Measurements from ENCODE around the gene LRIT3.

Gene LRIT3, protein sequence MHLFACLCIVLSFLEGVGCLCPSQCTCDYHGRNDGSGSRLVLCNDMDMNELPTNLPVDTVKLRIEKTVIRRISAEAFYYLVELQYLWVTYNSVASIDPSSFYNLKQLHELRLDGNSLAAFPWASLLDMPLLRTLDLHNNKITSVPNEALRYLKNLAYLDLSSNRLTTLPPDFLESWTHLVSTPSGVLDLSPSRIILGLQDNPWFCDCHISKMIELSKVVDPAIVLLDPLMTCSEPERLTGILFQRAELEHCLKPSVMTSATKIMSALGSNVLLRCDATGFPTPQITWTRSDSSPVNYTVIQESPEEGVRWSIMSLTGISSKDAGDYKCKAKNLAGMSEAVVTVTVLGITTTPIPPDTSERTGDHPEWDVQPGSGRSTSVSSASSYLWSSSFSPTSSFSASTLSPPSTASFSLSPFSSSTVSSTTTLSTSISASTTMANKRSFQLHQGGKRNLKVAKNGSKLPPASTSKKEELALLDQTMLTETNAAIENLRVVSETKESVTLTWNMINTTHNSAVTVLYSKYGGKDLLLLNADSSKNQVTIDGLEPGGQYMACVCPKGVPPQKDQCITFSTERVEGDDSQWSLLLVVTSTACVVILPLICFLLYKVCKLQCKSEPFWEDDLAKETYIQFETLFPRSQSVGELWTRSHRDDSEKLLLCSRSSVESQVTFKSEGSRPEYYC

DNA sequence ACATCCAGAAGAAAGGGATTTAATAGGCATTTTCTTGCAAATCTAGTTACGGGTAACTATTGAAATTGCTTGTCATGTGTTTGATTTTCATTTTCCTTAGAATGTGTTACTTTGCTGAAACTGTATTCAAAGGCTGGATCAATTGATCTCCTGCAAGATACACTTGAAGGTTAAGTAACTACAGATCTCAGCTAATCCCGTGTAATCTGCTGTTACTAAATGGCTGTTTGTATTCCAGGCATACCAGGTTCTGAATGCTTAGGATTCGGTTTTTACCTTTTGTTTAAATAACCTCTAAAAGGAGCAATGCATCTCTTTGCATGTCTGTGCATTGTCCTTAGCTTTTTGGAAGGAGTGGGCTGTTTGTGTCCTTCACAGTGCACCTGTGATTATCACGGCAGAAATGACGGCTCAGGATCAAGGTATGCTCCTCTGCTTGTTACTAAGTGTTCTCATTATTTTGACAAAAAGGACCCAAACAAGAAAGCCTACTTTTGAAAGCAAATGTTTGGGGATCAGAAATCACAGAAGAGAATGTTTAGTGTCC lies at the start of gene LRIT3:
Gene LRIT3, plus strand, starts transcription at position 212 of the 547 bp plus-strand sequence. Its CDS starts 95 bp downstream, at position 307.
- DNase-seq = no peak

DNA sequence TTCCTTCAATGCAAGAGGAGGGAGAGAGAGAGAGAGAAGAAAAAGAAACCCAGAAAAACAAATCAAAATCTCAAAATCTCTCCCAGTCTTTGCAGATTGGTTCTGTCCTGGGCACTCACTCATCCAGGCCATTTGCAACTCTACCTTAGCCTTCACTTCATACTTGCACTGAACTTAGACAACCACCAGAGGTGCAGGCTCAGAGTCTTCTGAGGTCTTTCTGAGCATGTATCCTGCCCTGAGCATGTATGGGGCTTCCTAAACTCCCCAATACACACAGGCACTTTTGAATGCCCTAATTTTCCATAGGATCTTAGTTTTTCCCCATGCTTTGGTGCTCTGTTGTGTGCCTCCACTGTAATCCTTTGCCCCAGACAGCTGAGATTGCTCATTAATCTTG lies 49.0 kb upstream of the LRIT3 start:
- no peak for DNase-seq

DNA sequence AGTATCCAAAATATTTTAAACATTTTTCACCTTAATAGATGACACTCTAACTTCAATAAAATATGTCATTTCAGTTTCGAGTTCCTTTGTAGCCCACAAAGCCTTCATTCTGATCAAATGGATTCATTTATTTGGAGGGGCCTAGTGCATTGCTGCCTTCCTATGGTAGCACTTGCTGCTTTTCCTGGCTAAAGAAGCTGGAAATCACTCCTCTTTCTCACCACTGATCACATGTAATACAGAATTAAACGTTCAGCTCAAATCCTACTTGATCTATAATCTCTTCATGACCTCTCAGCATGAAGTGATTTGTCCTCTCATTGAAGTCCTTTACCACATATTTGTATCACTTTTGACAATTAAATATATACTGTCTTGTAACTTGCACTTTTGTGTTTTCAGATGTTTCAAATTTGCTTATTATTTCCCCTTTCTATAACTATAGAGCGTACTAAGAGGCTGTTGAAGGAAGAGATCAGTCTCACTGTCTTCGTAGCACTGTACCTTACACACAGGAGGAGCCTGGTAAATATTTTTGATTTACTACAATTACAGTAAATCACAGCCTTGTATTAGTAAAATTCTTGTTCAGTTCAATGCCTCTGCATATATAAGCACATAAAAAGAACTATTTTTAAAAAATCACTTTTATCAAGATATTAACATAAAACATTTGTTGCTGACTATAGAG lies 46.7 kb upstream of the LRIT3 start:
- DNase-seq = no peak

DNA sequence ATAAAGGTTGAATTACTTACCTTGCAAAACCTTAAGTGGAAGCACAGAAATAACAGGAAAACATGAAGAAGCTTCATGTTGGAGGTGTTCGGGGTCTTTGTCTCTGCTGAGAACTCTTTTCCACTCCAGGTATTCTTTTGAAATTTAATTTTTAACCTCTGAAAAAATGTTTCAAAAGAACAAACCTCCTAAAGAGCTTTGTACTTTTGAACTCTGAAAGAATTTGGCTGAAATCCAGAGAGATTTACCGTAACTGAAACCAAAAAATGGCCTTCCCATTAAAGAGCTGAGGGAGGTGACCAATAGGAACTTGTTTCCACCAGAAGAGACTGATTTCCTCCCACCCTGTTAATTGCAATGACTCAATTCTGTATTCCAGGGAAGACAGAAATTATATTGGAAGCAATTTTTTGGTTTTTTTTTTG lies 46.0 kb upstream of the LRIT3 start, which contains the start of gene CFI:
Gene CFI, minus strand, starts transcription at position 105 of the 425 bp plus-strand sequence. Its CDS starts 28 bp downstream, at position 77.
- no peak for DNase-seq

DNA sequence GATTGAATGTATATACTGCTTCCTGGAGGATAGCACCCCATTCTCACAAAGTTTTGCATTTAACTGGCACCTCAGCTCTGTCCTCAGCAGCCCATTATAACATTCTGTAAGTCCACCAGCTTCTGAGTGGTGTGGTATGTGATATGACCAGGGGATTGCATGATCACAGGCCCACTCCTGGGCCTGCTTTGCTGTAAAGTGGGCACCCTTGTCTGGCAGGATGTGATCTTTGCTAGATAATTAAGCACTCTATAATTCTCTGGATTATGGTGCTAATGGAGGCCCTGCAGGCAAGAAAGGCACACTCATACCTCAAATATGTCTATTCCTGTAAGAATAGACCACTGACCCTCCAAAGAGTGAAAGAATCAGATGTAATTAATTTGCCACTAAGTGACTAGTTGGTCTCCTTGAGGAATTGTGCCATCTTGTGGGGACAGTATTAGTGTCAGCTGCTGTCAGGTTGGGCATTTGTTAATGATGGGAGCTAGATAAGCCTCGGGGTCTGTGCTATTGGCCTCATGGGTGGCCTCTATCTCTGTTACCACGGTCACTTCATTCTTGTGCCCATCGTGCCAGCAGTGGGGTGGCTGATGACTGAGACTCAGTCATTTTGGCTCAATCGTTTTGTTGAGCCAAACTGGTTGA lies 43.9 kb upstream of the LRIT3 start:
- DNase-seq = no peak

DNA sequence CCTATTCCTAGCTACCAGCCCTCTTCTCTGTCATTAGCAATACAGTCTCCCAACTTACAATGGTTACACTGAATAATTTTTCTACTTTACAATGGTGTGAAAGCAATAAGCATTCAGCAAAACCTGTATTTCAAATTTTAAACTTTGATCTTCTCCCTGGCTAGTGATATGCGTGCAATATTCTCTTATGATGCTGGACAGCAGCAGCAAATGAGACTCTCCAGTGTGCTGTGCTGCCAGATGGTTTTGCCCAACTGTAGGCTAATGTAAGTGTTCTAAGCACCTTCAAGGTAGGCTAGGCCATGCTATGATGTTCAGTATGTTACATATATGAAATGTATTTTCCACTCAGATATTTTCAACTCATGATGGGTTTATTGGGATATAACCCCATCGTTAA lies 38.3 kb upstream of the LRIT3 start:
- DNase-seq = no peak

DNA sequence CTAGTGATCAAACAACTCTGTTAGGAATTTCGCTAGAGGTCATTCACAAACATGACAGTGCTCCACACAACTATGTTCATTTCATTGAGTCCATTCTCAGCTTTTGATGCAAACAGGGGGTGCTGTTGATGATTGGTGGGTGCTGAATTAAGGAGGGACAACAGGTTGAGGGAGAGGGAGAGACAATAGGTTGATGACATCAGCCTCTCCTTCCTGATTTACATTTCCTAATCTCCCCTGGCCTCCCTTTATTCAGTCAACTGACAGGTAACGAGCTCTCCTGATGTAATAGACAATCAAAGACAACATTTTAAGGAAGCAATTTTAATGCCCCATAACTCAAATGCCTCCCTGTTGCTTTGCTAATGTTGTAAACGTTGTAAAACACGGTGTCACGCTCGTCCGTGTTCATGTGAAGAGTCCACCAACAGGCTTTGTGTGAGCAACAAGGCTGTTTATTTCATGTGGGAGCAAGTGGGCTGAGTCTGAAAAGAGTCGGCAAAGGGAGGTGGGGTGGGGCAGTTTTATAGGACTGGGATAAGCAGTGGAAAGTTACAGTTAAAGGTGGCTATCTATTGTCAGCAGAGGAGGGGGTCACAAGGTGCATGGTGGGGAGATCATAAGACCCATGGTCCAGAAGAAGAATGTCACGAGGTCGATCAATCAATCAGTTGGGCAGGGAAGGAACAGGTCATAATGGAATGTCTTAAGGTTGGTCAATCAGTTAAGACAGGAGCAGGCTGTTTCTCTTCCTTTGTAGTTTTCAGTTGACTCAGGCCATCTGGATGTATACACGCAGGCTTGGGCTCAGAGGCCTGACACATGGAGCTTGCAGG lies 37.1 kb upstream of the LRIT3 start:
- no peak for DNase-seq

DNA sequence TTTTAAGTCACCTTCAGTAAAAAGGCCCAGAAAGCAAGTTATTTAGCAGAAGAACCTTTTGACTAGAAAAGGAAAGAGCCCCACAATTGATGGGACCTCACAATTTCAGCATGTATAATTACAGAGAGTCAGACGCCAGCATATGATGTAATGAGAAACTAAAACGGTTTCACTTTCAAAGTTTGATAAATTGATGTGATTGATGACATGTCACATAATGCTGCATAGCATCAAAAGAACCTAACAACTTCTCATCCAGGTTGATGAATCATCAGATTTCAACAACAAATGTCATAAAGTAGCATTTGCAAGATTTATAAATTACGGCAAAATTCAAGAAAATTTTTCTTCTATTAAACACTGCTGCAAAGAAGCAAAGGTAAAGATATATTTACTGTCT lies 36.2 kb upstream of the LRIT3 start:
- DNase-seq = no peak

DNA sequence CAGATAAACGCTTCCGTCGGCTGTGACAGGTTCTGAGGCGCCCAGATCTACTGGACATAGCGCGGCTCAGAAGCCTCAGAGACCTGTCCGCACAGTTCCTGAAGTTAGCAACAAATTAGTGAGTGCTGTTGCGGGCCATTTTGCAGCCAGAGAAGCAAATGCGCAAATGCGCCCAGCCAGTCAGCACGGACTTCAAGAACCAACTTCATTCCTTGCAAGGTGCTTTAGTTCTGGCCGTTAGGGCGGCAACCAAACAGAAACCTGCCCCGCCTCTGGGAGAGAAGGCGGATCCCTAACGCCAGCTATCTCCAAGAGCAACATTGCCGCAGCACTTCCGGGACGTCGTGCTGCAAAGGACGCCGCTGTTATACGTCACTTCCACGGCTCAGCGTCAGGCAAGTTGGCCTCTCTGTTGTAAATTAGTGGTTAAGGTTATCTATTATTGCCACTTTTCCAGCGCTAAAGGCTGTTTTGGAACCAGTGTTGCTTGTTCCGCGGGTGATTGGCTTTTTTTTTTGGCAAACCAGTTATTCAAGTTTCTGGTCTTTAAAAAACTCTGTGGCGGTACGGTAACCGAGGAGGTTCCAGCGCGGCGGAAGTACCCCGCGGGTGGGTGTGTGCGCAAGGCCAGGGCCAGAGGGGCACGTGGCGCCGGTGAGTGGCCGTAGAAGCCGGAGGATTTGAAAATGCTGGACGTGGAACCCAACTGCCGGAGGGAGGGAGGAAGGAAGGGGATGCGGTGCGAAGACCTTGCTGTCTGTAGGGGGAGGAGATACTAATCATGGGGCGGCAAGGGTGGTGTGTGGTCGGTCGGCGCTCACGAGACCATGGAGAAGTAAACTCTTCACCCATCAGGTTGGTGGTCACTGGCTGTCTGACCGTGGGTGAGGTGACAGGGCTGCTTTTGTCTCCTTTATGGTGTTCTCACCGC lies 32.5 kb upstream of the LRIT3 start, which contains the start of gene GAR1:
Gene GAR1, plus strand, starts transcription at position 612 of the 931 bp plus-strand sequence. CDS start 403 bp downstream, outside the sequence.
- DNase-seq = peak; percentile 54

DNA sequence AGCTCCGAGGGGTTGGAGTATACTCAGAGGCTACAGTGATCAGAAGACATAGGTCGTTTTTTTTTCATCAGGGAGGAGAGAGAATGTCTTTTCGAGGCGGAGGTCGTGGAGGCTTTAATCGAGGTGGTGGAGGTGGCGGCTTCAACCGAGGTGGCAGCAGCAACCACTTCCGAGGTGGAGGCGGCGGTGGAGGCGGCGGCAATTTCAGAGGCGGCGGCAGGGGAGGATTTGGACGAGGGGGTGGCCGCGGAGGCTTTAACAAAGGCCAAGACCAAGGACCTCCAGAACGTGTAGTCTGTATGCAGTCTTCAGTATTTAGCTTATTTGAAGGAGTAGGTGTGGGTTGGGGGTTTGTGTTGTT lies 31.8 kb upstream of the LRIT3 start:
- DNase-seq = no peak

DNA sequence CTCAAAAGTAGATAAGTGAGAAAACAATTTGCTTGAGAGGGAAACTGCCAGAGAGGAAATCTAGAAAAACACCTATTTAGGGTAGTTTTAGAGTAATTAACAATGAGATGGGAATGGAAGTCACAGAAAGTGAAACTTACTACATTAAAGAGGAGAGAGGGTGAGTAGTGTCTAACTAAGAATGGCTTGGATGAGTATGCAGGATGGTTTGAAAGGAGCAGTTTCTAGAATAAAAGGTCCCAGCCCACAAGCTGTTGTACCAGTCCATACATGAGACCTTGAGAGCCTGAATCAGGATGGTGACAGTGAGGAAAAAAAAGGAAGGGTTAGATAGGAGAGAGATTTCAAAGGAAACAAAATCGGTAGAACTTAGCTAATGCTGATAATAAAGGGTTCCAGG lies 31.0 kb upstream of the LRIT3 start:
- DNase-seq = no peak

DNA sequence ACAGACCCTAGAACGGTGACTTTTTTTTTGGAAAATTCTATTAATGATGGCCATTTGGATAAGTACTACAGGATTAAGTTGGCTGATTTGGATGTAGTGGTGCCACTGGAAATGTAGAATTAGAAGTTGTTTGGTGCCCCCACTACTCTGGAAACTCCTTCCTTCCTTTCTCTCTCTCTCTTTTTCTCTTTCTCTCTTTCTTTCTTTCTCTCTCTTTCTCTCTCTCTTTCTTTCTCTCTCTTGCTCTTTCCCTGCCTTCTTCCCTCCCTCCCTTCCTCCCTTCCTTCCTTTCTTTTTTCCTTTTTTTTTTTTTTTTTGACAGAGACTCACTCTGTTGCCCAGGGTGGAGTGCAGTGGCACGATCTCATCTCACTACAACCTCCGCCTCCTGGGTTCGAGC lies 29.6 kb upstream of the LRIT3 start:
- no peak for DNase-seq

DNA sequence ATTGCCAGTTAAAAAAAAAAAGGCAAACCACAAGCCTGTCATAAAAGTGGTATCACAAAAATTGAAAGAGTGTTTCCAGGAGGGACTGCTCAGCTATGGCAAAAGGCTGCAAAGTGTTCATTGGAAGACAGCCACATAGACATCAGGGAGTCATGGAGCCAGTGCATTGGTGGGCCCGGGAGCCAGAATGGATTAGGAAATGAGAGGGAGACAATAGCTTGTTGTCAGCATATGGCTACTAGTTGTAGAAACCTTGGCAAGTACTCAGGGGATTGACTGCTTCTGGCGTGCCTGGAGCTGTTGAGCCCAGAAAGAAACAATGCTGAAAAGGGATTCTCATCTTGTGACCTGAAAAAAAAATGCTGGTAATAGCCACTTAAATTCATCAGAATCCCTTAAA lies 27.3 kb upstream of the LRIT3 start:
- no peak for DNase-seq

DNA sequence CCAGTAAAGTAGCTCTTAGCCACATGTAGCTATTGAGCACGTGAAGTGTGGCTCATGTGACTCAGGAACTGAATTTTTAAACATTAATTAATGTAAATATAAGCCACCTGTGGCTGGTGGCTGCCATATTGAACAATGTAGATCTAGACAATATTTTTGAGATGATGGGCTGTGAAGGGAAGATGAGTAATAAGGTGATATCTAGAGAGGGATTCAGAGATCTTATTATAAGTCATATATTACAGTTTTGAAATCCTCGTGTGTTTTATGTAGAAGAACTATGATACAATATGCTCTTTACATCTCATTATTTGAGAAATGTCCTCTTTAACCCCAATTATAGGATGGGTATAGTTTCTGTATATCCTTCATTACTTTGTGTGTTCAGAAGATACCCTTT lies 26.7 kb upstream of the LRIT3 start:
- DNase-seq = no peak

DNA sequence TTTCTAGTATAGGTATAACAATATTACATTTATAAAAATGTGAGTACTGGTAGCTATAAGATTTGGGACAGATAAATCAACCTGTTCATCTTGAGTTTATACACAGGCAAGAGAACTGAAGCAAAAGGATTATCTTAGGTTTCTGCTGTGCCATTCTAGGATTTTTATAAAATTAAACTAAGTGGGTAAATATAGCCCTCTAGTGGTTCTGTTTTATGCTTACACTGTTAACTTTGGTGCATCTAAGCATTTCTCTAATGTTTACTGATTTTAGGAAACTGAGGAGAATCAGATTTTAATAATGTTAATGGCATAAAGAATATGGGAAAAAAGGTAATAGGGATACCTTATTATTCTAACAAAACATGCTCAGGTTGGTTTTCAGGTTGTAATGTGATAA lies 21.2 kb upstream of the LRIT3 start:
- DNase-seq = no peak

DNA sequence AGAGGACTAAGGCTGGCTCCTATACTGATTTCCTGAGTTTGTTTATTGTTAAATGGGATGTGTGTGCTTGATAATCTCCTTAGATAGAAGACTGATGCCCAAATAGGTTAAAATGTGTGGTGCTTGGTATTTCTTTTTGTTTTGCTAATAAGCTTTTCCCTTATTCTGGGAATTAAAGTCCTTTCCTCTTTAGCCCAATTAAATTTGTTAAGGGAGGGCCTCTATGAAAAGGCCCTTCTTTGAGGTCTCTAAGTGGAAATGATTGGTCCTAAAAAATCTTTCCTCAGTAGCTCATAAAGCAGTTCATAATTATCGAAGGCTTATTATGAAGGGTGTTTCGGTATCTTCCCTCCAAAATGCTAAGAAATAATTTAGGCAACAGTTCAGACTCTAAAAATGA lies 20.2 kb upstream of the LRIT3 start, which contains the start of gene RRH:
Gene RRH, plus strand, starts transcription at position 301 of the 400 bp plus-strand sequence. Its CDS starts 56 bp downstream, at position 357.
- no peak for DNase-seq

DNA sequence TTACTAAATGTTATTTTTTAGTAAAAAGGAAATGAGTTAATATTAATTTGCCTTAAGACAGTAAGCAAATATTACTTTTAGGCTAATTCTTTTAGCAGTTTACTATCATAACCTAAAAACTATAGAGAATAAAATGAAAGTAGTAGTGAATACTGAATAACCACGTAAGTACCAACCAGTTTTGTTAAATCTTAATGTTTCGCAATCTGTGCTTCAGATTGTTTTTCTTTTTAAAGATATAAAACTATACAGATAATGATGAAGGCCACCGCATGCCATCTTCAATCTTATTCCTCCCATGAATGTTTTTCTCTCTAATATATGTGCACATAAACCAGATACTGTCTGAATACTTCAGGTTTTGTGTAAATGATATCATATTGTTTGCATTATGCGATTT lies 14.2 kb upstream of the LRIT3 start:
- no peak for DNase-seq

DNA sequence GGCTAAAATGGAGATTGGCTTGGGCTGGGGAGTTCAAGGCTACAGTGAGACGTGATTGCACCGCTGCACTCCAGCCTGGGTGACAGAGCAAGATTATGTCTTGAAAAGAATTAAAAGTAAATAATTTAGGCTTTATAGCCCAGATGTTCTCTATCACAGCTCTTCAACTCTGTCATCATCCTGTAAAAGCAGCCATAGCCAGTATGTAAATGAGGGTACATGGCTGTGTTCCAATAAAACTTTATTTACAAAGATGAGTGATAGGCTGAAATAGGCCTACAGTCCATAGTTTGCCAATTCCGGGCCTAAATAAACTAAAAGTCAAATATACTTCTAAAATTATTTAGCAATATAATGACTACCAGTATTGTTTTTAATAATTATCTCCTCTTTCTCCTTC lies 10.9 kb upstream of the LRIT3 start:
- no peak for DNase-seq

DNA sequence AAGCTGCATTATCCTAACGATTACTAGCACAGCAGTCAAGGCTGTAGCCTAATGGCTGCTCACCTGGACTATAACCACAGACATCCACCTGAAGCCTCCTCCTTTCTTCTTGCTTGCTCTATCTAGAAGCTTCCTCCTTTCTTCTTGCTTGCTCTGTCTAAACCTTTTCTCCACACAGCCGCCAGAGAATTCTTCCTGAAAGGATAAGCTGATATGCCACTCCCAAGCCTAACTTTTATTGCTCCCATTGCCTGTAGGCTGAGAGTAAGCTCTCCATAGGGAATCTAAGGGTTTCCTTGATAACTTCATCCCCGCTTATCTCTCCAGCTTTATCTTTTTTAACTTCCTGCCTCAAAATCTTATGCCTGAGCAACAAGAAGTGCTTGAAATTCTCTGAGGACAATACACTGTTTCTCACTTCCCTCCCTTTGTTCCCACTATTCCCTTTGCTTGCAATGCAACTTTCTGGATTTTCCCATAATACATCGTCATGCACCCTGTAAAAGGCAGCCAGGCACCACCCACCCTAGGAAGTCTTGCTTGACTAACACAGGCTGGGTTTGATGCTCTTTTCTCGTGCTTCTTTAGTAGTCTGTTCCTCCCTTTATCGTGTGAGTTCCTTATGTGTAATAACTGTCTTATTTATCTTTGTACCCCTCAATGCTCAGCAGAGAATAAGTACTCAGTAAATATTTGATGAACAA lies 1.4 kb upstream of the LRIT3 start:
- DNase-seq = no peak

DNA sequence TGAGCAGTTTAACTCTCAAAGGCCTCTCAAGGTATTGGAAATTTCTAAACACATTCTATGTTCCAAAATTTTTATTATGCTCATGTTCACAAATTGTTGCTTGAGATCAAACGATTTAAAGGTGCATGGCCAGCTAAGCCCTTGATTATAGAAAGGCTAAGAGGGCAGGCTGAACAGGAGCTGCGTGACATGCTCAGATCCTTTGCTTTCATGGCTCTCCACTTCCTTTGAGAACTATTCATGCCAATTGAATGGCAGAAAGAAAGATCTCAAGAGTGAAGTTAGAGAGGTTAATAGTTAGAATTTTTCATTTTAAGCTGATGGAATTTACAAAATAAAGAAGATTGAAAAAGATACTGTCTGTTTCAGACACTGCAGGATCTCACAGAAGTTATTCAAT lies 594 bp downstream of the LRIT3 start:
- DNase-seq = no peak

Measured in NCI-H510A (cell line).